ENCODE measurements around the gene ESF1.

- TF ChIP-seq, protein P1, sequence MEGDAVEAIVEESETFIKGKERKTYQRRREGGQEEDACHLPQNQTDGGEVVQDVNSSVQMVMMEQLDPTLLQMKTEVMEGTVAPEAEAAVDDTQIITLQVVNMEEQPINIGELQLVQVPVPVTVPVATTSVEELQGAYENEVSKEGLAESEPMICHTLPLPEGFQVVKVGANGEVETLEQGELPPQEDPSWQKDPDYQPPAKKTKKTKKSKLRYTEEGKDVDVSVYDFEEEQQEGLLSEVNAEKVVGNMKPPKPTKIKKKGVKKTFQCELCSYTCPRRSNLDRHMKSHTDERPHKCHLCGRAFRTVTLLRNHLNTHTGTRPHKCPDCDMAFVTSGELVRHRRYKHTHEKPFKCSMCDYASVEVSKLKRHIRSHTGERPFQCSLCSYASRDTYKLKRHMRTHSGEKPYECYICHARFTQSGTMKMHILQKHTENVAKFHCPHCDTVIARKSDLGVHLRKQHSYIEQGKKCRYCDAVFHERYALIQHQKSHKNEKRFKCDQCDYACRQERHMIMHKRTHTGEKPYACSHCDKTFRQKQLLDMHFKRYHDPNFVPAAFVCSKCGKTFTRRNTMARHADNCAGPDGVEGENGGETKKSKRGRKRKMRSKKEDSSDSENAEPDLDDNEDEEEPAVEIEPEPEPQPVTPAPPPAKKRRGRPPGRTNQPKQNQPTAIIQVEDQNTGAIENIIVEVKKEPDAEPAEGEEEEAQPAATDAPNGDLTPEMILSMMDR (IDR thresholded peaks at IDR 0.05) = no peak
- no peak for TF ChIP-seq POLR2A (IDR thresholded peaks at IDR 0.05)
Observed at GRCh38 chr20:13809855-13810254, 25.1 kb upstream of the ESF1 start.
